OCI-LY3 (cell line): ENCODE data around the gene EYS.

Experiments used
- CTCF ChIP-seq: fragments of 200-600, 300-600 bp; sonication (generic); IDR thresholded peaks from 2 replicates; pipeline ENCODE4 v1.5.1; 2014; ENCODE audit warnings: antibody characterized with exemption, low read length, low read depth
- EZH2phosphoT487 ChIP-seq: fragments of 200-600 bp; shearing (Covaris generic); IDR thresholded peaks from 2 replicates; pipeline ENCODE4 v1.6.1; 2018; ENCODE audit warnings: antibody characterized with exemption, mixed run types, low read depth

- TF ChIP-seq CTCF: no peak
- no peak for TF ChIP-seq EZH2phosphoT487
Measured at GRCh38 chr6:64288351-64288750, 1418.7 kb downstream of the EYS start.
